ENCODE results near the gene MORC1.
"Not testable (repeated sequence)": the region's sequence is repeated elsewhere in the genome, so short reads cannot be mapped to it uniquely, and the experiment has no call there.

Gene MORC1

GRCh38 chr3:109095166-109095565, 22.8 kb downstream of the MORC1 start:
- DNase-seq = no peak

- DNase-seq = no peak
Measured at GRCh38 chr3:109093561-109093960, 24.4 kb downstream of the MORC1 start.

DNA sequence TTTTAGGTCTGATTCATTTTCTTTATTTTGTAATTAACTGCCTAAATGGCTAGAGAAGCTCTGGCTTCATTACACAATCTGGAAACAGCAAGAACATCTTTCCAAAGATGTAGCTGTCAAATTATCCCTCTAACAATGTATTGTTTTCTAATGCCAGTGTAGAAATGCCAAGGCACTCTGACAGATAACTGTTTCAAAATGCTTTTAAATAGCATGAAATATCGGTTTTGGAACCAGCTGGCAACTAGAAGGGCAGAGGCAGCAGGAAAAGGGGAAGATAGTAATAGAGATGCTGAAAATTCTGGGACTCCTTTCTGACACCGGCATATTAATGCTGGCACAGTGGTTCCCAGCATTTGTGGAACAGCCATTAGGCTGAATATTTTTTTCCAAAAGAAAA, 26.1 kb downstream of the MORC1 start:
- DNase-seq = no peak

GRCh38 chr3:109089265-109089664, 28.7 kb downstream of the MORC1 start:
- no peak for DNase-seq

GRCh38 chr3:109081746-109082510, 36.0 kb downstream of the MORC1 start:
- DNase-seq = no peak

GRCh38 chr3:109080090-109080489, 37.8 kb downstream of the MORC1 start:
- DNase-seq = not testable (repeated sequence)

- no peak for DNase-seq
Measured at GRCh38 chr3:109073116-109073515, 44.8 kb downstream of the MORC1 start.

GRCh38 chr3:109072194-109072593, 45.7 kb downstream of the MORC1 start:
- no peak for DNase-seq

- no peak for DNase-seq
Measured at GRCh38 chr3:109071350-109072142, 46.4 kb downstream of the MORC1 start.

DNA sequence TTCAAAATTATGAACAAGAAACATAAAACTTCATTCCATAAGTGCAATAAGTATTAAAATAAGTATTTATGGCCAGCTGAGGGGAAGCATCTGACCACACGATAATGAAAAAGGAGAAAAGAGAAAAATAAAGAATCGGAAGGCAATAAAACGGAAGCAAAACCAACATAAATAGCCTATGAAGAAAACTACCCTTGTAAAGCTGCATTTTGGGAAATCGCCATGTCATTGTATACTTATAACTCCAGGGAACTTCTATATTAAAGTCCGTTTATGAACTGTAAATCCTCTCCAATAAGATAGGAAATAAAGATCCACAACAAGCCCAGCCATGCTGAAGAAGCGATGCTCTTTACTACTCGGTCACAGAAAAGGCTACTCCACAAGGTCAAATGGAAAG, 47.7 kb downstream of the MORC1 start:
- no peak for DNase-seq

GRCh38 chr3:109066864-109067263, 51.1 kb downstream of the MORC1 start:
- DNase-seq = no peak

DNA sequence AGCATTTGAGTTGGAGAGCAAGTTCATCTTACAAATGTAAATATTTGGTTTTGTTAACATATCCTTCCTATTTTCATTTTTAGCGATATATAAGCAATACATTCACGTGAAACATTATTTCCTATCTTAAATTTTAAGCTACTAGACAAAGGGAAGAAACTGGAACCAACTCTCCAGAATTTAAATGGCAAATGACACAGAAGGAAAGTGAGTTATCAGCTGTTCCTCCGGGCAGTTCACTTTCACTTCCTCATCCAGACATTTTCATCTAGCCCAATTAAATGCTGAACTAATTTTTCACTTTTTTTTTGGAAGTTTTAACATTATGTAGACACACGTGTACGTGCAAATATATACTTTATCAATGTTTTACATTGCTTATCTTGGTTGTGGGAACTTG, 58.7 kb downstream of the MORC1 start:
- DNase-seq = no peak

- DNase-seq = no peak
Measured at GRCh38 chr3:109057616-109058015, 60.3 kb downstream of the MORC1 start.

- no peak for DNase-seq
Measured at GRCh38 chr3:109057056-109057455, 60.9 kb downstream of the MORC1 start.

DNA sequence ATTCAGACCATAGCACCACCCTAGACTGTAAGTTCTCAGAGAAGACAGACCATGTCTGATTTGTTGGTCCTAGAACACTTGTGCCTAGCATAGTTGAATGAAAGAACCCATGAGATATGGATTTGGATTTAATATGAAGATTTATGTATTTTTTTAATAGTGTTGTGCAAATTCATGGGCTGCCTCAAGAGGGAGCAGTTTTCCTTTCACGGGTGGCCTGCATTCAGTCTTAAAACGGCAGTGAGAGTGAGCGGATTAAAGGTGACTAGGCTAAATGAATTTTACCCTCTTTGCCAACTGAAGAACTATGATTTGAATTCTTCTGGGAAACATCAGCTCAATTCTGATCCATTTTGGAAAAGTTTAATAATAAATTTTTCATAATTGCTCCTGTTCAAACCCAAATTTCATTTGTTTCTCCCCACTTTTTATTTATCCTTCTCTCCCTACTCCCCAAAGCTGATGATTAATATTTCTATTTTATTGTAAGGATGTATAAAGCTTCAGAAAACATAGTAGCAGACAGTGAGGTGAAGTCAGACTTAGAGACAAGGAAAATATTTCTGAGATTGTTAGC, 67.3 kb downstream of the MORC1 start:
- no peak for DNase-seq

GRCh38 chr3:109047366-109047765, 70.6 kb downstream of the MORC1 start:
- no peak for DNase-seq

DNA sequence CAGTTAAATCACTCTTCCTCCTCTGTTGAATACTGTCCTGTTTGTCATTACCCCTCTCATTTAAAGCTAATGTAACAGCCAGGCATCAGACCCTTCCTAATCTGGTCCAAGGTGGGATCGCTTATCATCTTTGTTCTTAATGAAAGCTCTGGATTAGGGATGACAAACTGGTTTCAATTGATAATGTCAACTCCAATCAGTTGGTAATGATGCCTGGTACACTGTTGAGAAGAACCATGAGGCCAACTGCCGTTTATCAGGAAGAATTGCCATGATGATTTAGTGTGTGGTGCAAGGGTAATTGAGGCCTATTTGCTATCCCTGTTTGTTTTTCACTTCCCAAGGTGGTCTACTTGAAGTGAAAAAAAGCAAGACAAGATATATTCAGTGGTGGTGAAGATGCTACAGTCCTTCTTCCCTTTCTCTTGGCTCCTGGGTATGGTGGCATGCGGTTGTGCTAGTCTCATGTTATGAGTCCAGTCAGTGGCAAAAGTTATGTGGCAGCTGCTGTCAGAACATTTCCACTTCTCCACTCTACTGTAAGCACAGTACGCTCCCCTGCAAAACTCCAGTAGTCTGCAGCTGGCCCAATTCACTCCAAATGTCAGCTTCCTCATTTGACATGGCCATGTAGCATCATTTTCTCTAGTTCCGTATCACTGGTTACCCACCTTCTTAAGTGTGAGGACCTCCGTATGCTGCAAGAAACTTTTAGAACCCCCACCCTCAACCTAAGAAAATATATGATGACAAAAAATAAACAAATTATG, 72.5 kb downstream of the MORC1 start:
- no peak for DNase-seq

DNA sequence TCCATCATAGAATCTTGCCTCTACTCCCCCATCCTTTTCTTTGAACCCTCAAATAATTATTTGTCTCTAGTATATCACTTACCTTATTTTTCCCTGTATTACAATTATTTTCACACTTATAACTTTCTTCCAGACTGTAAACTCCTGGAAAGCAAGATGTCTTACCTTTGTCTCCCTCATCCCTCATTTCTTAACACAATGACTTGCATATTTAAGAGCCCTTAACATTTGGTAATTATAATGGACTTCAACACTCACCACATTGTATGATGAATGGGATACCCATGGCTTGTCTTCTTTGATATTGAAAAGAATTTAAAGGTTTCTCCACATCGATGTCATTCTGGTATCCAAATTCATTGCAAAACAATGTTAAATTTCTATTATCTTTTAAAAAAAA, 82.9 kb downstream of the MORC1 start:
- DNase-seq = no peak

DNA sequence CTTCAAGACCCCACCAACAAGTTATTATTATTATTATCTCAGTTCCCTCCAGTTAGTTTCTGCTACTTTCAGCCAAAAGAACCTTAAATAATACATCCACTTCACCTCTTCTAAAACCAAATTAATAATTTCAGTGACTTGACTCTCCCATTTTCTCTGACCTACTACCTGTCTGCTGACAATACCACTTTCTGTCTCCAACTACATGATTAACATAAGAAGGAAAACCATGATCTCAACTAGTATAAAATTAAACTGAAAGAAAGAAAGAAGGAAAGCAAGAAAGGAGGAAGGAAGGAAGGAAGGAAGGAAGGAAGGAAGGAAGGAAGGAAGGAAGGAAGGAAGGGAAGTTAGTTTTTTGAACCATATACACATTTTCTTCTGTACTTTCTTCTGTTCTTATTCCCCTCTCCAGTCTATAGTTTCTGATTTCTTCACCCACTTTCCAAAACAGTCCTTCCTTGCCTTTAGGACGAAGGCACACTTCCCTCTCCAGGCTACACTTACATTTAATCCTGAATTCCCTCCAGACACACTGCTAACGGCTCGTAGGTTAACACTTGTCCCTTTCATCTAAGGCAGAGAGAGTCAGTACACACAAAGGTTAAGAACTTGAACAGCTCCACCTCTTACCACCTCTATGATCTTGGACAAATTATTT, 84.8 kb downstream of the MORC1 start:
- DNase-seq = no peak

GRCh38 chr3:109028753-109029152, 89.2 kb downstream of the MORC1 start:
- no peak for DNase-seq

DNA sequence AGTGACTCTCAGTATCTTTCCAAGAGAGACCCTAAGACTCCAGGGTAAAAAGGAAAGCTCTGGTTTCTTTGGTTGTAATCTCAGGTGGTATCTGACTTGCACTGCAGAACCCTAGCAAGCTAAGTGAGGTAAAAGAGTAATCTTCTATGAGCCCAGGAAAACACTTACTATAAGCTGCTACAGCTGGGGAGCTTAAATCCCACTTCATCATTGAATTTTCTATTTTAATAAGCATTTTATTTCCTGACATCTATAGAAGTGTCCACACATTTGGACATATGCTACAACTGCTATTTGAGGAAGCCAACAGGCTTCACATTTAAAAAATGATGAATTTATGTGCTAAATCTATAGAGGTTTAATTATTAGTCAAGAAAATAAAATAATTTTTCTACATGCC, 91.1 kb downstream of the MORC1 start:
- DNase-seq = no peak

DNA sequence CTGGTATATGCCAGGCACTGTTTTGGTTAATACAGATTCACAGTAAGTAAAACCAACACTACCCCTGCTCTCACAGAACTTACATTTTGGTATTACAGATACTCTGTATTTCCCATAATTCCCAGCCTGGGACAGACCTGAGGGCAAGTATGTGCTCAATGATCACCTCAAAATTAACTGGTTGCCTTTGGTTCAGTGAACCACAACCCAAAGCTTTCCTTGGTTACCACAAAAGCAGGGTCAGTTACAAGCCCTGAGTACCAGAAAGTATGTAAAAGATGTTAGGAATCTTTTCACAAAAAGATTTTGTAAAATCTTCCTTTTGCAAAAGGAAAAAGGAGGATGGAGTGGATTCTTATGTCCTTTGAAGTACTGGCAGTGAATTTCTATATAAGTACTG, 92.0 kb downstream of the MORC1 start:
- no peak for DNase-seq
